Measurements from ENCODE around the gene ATP13A4. TPM values are rescaled to one million over a fixed set of nuclear protein-coding genes. Genes with fewer than 3 reads are reported as not detected.

The ATP13A4 gene
- total and polyA plus RNA-seq, 5 donors, result 0.07 to 0.36 (median 0.25) TPM; not detected in 1

Other genes starting within 250 kb of the ATP13A4 start
- not detected for gene ATP13A5, start 176.1 kb downstream of the ATP13A4 start, total RNA-seq
- 0.07 TPM for gene ATP13A5, start 176.1 kb downstream of the ATP13A4 start, polyA plus RNA-seq
- gene OPA1, start 38.3 kb upstream of the ATP13A4 start, total RNA-seq, result 10 to 100 TPM; 77.1 to 91.0 (median 79.3) TPM
- 30.4 TPM for gene OPA1, start 38.3 kb upstream of the ATP13A4 start, polyA plus RNA-seq

All from right cardiac atrium (tissue), 5 donors.